Measurements from ENCODE around the gene KCNJ12. TPM values are rescaled to one million over a fixed set of nuclear protein-coding genes. Genes with fewer than 3 reads are reported as not detected.
"Not testable (repeated sequence)": the region's sequence is repeated elsewhere in the genome, so short reads cannot be mapped to it uniquely, and the experiment has no call there.

KCNJ12 gene
- total RNA-seq, 1 donor from 2014 or later, result not detected

GRCh38 chr17:21406616-21407404 lies 30.7 kb downstream of the KCNJ12 start:
- intact Hi-C loops (cut with micrococcal nuclease), result not testable (repeated sequence)

DNA sequence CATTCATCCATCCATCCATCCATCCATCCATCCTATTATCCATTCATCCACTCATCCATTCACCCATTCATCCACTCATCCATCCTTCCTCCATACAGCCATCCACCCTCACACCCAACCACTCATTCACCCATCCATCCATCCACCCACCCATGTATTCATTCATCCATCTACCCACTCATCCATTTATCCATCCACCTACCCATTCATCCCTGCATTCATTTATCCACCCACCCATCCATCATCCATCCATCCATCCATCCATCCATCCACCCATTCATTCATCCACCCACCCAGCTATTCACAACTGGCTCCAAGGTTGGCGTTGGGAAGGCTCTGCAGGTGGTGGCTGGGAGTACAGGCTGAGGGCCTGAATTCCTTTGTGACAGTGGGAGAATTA lies 31.6 kb downstream of the KCNJ12 start:
- intact Hi-C loops (cut with micrococcal nuclease), result not testable (repeated sequence)

- intact Hi-C loops (cut with micrococcal nuclease), result not testable (repeated sequence)
These were observed 32.1 kb downstream of the KCNJ12 start for GRCh38 chr17:21408224-21408623.

DNA sequence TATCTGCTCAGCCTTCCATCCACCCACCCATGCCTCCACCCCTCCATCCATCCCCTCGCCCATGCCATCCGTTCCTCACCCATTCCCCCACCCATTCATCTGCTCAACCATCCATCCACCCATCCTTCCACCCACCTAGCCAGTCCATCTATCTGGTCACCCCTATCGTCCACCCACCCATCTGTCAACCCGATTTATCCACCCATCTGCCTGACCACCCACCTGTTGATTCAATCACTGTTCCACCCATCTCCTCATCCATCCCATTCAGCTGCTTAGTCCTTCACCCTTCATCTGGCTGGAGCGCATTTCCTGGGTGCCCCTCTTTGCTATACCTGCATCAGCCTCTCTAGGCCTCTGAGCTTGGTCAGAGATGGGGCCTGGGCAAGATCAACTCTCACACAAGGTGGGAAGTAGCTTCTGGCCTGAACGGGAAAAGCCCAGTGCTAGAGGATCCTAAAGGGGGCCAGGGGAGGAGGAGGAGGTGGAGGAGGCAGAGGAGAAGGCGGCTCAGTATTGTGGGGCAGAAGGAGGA lies 32.7 kb downstream of the KCNJ12 start:
- intact Hi-C loops (cut with micrococcal nuclease), result not testable (repeated sequence)

DNA sequence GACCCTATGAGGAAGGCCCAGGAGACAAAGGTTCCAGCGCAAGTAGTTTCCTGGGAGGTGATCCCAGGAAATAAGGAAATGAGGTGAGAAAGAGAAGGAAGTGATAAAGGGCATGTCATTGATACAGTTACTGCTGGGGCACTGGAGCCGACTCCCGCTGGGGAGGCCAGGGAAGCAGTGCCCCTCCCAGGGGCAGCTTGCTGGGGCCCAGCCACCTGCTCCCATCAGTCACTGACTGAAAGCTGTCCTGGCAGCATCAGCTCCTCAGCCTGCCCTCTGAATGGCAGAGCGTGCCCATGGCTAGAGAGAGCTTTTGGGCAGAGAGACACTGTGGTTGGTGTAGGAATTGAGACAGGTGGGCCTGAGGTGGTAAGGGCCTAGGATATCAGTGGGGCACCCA lies 33.2 kb downstream of the KCNJ12 start:
- intact Hi-C loops (cut with micrococcal nuclease), result not testable (repeated sequence)

DNA sequence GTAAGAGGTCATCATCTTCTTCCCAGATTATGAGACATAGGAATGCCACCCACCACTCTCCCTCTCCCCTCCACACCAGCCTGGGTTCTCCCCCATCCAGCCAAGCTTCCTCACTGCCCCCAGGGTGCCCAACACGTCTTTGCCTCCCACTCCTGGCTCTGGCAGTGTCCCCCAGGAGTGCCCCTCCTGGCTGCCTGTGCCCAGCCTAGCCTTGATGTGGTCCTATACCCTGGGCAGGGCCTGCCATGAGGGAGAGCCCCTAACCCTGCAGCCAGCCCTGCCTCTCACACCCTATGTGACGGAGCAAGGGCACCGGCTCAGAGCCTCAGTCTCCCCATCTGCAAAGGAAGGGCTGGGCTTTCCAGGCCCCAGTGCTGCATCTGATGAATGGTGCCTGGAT lies 33.8 kb downstream of the KCNJ12 start:
- intact Hi-C loops (cut with micrococcal nuclease), result not testable (repeated sequence)

- intact Hi-C loops (cut with micrococcal nuclease), result not testable (repeated sequence)
These were observed 34.2 kb downstream of the KCNJ12 start for GRCh38 chr17:21410371-21410770.

GRCh38 chr17:21410906-21411678 lies 34.9 kb downstream of the KCNJ12 start:
- intact Hi-C loops (cut with micrococcal nuclease), result not testable (repeated sequence)

DNA sequence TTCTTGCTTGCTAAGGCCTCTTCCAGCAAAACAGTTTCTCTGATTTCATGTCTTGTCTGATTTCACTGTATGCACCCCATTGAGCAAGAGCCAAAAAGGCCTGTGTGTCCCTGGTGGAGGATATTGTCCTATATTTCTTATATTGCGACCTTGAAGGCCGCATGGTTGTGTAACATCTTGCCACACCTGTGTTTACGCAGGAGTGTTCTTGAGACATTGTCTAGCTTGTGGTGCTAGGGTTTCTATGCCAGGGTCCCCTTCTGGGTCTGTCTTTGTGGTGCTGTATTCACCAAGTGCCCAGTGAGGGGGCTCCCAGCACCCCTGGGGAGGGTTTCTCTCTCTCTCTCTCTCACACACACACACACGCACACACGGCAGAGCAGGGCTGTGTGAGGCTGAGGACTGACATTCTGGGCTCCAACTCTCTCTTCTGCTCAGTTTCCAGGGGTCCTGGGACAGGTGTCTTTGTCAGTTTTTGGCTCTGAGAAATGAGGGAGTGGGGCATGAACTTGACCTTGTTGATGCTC lies 35.6 kb downstream of the KCNJ12 start:
- intact Hi-C loops (cut with micrococcal nuclease), result not testable (repeated sequence)

DNA sequence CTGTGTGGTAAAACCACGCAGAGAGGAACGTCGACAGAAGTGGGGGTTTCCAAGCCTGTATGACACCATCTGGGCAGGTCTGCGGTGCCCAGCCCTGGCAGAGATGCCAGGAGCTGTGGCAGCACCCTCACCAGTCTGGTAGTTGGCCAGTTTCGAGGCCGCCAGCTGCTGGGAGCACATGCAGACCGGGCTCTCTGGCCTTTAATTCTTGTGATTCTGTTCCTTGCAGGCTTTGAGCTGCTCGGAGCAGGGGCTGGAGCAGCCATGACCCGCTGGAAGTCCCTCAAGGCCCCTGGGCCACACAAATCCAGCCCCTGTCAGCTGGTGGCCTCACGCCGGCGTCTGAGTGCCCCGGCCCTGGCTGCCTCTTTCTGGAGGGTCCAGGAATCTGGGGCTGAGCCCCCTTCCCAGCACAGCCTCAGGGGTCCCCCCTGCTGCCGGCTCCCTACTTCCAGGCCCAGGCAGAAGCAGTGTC lies 36.1 kb downstream of the KCNJ12 start:
- intact Hi-C loops (cut with micrococcal nuclease), result not testable (repeated sequence)

GRCh38 chr17:21413570-21414279 lies 37.6 kb downstream of the KCNJ12 start:
- intact Hi-C loops (cut with micrococcal nuclease), result not testable (repeated sequence)

- intact Hi-C loops (cut with micrococcal nuclease), result not testable (repeated sequence)
These were observed 38.5 kb downstream of the KCNJ12 start for GRCh38 chr17:21414616-21415015.

DNA sequence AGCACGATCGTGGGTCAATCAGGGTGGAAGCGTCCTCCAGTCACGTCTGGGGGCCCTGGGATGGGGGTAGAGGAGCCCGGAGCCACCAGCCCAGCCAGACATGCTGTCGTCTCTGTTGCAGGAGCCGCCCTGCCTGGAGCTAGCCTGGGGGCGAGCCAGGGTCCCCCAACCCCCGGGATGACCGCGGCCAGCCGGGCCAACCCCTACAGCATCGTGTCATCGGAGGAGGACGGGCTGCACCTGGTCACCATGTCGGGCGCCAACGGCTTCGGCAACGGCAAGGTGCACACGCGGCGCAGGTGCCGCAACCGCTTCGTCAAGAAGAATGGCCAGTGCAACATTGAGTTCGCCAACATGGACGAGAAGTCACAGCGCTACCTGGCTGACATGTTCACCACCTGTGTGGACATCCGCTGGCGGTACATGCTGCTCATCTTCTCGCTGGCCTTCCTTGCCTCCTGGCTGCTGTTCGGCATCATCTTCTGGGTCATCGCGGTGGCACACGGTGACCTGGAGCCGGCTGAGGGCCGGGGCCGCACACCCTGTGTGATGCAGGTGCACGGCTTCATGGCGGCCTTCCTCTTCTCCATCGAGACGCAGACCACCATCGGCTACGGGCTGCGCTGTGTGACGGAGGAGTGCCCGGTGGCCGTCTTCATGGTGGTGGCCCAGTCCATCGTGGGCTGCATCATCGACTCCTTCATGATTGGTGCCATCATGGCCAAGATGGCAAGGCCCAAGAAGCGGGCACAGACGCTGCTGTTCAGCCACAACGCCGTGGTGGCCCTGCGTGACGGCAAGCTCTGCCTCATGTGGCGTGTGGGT lies 39.2 kb downstream of the KCNJ12 start:
- intact Hi-C loops (cut with micrococcal nuclease), result not testable (repeated sequence)

- intact Hi-C loops (cut with micrococcal nuclease), result not testable (repeated sequence)
These were observed 40.4 kb downstream of the KCNJ12 start for GRCh38 chr17:21416471-21416981.

DNA sequence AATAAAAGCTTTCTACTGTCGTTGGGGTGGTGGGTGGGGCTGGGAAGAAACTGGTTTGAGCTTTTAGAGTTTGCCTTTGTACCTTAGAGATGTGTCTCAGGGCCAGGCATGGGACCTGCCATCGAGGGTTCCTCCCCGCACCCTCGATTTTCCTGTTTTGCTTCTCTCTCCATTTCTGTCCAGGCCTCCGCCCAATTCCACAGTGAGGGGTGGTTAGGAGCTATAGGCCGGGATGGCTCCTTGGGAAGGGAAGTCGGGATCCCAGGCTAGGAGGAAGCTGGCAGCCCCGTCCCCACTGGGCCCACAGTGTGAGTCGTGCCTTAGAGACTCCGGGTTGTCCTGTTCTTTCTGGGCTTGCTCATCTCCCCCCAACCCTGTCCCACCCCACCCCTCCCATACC lies 41.2 kb downstream of the KCNJ12 start:
- intact Hi-C loops (cut with micrococcal nuclease), result not testable (repeated sequence)

DNA sequence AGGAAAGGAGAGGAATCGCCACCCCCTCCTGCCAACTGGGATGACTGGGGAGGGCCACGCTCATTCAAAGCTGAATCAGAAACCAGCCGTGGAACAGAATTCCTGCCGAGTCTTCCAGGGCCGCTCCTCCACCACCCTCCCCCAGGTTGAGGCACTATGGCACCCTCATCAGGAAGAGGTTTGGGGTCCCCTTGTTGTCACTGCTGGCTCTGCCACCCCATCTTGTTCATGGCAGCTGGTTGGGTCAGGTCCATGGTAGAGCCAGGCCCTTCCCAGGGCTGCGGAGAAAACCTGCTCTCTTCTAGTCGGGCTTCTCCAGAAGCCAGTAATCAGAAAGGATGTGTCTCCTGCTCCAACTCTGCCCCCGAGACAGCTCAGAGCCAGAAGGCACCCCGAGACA lies 41.8 kb downstream of the KCNJ12 start:
- intact Hi-C loops (cut with micrococcal nuclease), result no loop called here

- intact Hi-C loops (cut with micrococcal nuclease), result no loop called here
These were observed 42.5 kb downstream of the KCNJ12 start for GRCh38 chr17:21418446-21419298.

DNA sequence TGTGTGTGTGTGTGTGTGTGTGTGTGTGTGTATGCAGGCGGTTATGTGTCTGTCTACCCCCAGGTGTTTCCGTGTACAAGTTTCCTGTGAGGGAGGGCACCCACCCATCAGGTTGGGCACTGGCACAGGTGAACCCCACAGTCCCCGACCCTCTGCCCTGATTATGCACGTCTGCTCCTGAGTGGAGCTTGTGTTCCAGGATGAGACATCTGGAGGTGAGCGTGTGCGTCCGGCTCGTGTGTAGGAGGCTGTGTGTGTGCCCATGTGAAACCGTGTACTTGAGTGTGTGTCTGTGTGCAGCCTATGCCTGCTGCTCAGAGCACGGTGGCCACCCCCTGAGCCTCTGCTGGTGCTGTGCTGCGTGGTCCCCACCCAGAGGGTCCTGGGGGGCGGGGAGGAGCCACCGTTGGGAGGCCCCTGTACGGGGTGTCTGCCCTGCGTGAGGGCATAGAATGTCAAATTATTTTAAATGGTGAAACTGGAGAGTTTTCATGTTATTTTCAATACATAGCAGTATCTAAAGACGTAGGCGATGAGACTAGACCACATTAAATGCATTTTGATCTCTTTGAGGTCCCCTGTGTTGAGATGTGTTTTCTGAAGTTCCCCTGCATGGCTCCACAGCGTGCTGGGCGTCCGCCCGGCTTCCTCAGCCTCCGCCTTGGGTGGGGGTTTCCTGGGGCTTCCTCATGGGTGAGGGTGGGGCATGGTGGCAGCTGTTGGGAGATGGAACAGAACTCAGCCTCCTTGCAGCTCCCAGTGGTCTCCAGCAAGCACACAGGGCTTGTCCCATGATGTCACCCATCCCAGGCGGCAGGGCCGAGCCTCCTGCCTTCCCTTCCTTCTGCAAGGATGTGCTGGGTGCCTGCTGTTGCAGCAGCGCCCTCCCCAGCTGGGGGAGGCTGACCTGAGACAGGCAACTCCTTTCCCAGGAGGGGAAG lies 43.4 kb downstream of the KCNJ12 start:
- intact Hi-C loops (cut with micrococcal nuclease), result no loop called here

All from T-helper 2 cell treated with Interferon-gamma antibody and Interleukin-4, amounts not matched to agents 100 ng/mL and 5 ng/mL, for 36 hours (primary cell).